ENCODE results near the gene NEDD8. TPM values are rescaled to one million over a fixed set of nuclear protein-coding genes. Genes with fewer than 3 reads are reported as not detected.
"Not testable (repeated sequence)": the region's sequence is repeated elsewhere in the genome, so short reads cannot be mapped to it uniquely, and the experiment has no call there.

The NEDD8 gene
- total RNA-seq, 1 experiment from 2014 or later, result 330 TPM

DNA sequence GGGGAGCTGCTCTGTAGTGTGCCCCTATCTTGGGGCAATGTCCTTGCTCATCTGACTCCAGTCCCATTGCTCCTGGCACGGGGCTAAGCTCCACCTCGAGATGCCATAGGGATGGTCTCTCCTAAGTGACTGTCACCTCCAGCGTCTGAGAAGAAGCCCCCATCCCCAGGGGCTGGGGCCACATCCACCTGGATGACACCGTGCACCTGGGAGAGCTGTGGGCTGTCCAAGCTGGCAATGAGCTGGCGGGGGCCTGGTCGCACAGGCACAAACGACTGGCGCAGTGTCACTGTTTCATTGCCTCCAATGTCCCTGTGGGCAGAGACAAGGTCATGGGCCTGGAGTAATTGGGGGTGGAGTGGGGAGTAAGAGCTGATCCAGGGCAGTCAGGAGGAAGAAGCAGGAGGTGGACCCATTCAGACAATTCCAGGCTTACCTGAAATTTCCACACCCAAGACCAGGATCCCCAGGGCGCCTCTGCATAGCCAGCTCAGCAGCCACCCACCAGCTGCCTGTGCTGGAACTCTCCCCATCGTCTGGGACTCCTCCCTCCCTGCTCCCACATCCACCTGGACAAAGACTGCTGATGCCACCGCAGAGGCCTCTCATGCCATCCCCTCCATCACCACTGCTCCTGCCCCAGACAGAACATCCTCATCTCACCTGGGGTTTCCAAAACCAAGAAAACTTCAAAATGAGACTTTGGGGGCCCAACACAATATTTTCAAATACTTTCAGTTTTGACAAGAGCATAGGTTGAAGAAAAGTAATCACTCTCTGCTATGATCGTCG lies 17.3 kb upstream of the NEDD8 start:
- intact Hi-C loops (cut with micrococcal nuclease), result no loop called here
- DNase-seq (no peak), ATAC-seq (no peak)
- H3K27ac ChIP-seq (ENCODE audit: low read length), result no peak overlapping the region
- H3K4me1 ChIP-seq (ENCODE audit: insufficient read depth, low read length), result 0 out of 2 replicates have a peak, but pooled peaks cover 10% of the 10 kb centered on the region
- H3K36me3 ChIP-seq (ENCODE audit: low read depth, low read length), result no peaks in the 10 kb centered on the region; the same call in 1 of the 2 replicates
- BruUV-seq (replicated peaks), result no TSS peak
- no peak overlapping the region for H3K9ac ChIP-seq (ENCODE audit: low read length)
- H3F3A ChIP-seq (ENCODE audit: low read length, unreplicated experiment), result no peaks in the 10 kb centered on the region
- no peaks in the 10 kb centered on the region for H3K27me3 ChIP-seq (ENCODE audit: low read length)
- H3K9me2 ChIP-seq (replicated peaks; ENCODE audit: low read length), result no peaks in the 10 kb centered on the region
- no peak overlapping the region for H3K4me3 ChIP-seq (ENCODE audit: low read length)
- TF ChIP-seq EZH2 (IDR thresholded peaks at IDR 0.05; ENCODE audit: low read length, unreplicated experiment), result no peak
- no peak overlapping the region for H3K4me2 ChIP-seq (ENCODE audit: low read length)
- no peak overlapping the region for H2AFZ ChIP-seq (ENCODE audit: low read length)
- no peaks in the 10 kb centered on the region for H3K79me2 ChIP-seq (ENCODE audit: low read length)
- no peaks in the 10 kb centered on the region for H3K9me3 ChIP-seq (ENCODE audit: low read length)
- no peaks in the 10 kb centered on the region for H4K20me1 ChIP-seq (ENCODE audit: low read length)
- ChIA-PET POLR2A (ENCODE audit: unreplicated experiment) (no interaction called here), CTCF (no interaction called here)

GRCh38 chr14:24247422-24247821 lies 15.3 kb upstream of the NEDD8 start:
- Histone ChIP-seq H3K27me3 (ENCODE audit: low read length) (no peaks in the 10 kb centered on the region), H3F3A (ENCODE audit: low read length, unreplicated experiment) (no peaks in the 10 kb centered on the region), H3K4me3 (ENCODE audit: low read length) (no peak overlapping the region), H3K27ac (ENCODE audit: low read length) (no peak overlapping the region), H3K9ac (ENCODE audit: low read length) (no peak overlapping the region), H4K20me1 (ENCODE audit: low read length) (no peaks in the 10 kb centered on the region), H3K36me3 (ENCODE audit: low read depth, low read length) (no peaks in the 10 kb centered on the region; the same call in 1 of the 2 replicates), H3K9me3 (ENCODE audit: low read length) (no peaks in the 10 kb centered on the region), H2AFZ (ENCODE audit: low read length) (no peak overlapping the region), H3K79me2 (ENCODE audit: low read length) (no peaks in the 10 kb centered on the region), H3K4me1 (ENCODE audit: insufficient read depth, low read length) (peaks cover 19% of the 10 kb centered on the region), H3K9me2 (replicated peaks; ENCODE audit: low read length) (no peaks in the 10 kb centered on the region), H3K4me2 (ENCODE audit: low read length) (no peak overlapping the region)
- intact Hi-C loops (cut with micrococcal nuclease), result no loop called here
- no peak for DNase-seq
- no TSS peak for BruUV-seq (replicated peaks)
- TF ChIP-seq EZH2 (IDR thresholded peaks at IDR 0.05; ENCODE audit: low read length, unreplicated experiment) (no peak), EZH2phosphoT487 (IDR thresholded peaks at IDR 0.05; ENCODE audit: borderline replicate concordance, low read length) (no peak)
- TF ChIP-seq, protein P1, sequence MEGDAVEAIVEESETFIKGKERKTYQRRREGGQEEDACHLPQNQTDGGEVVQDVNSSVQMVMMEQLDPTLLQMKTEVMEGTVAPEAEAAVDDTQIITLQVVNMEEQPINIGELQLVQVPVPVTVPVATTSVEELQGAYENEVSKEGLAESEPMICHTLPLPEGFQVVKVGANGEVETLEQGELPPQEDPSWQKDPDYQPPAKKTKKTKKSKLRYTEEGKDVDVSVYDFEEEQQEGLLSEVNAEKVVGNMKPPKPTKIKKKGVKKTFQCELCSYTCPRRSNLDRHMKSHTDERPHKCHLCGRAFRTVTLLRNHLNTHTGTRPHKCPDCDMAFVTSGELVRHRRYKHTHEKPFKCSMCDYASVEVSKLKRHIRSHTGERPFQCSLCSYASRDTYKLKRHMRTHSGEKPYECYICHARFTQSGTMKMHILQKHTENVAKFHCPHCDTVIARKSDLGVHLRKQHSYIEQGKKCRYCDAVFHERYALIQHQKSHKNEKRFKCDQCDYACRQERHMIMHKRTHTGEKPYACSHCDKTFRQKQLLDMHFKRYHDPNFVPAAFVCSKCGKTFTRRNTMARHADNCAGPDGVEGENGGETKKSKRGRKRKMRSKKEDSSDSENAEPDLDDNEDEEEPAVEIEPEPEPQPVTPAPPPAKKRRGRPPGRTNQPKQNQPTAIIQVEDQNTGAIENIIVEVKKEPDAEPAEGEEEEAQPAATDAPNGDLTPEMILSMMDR (conservative IDR thresholded peaks at IDR 0.05; ENCODE audit: low read depth, low read length), result no peak
- ChIA-PET CTCF (no interaction called here), POLR2A (ENCODE audit: unreplicated experiment) (no interaction called here)
- ATAC-seq, result no peak

DNA sequence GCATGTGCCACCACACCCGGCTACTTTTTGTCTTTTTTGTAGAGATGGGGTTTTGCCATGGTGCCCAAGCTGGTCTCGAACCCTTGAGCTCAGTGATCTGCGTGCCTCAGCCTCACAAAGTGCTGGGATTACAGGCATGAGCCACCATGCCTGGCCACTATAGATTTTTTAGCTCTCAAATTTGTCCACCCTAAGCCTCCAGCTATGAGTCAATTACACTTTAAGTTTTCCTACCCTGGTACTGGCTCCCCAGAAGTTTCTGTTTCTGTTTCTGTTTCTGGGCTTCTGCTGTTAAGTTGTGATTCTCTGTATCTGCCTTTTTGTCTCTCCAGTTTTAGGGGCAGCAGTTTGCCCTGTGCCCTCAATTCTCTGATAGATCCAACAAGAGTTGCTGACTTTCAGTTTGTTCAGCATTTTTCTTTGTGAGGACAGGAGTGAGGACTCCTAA lies 14.6 kb upstream of the NEDD8 start:
- CTCF ChIA-PET, result interaction anchor here (0.7 kb wide), 1 partner anchor 47 kb away, joined by 5 read pairs; no protein-coding TSS in a partner anchor
- intact Hi-C loops (cut with micrococcal nuclease), result no loop called here
- Histone ChIP-seq H3K27ac (ENCODE audit: low read length) (no peak overlapping the region), H3K27me3 (ENCODE audit: low read length) (no peaks in the 10 kb centered on the region), H3K79me2 (ENCODE audit: low read length) (peaks cover 2% of the 10 kb centered on the region; the same call in 1 of the 2 replicates), H3K9me3 (ENCODE audit: low read length) (no peaks in the 10 kb centered on the region), H2AFZ (ENCODE audit: low read length) (no peak overlapping the region), H3K36me3 (ENCODE audit: low read depth, low read length) (no peaks in the 10 kb centered on the region; the same call in 1 of the 2 replicates), H3K9me2 (replicated peaks; ENCODE audit: low read length) (no peaks in the 10 kb centered on the region), H4K20me1 (ENCODE audit: low read length) (no peaks in the 10 kb centered on the region), H3K4me3 (ENCODE audit: low read length) (no peak overlapping the region), H3K4me1 (ENCODE audit: insufficient read depth, low read length) (peaks cover 13% of the 10 kb centered on the region), H3K9ac (ENCODE audit: low read length) (no peak overlapping the region), H3K4me2 (ENCODE audit: low read length) (no peak overlapping the region), H3F3A (ENCODE audit: low read length, unreplicated experiment) (no peaks in the 10 kb centered on the region)
- BruUV-seq (replicated peaks), result no TSS peak
- ATAC-seq (no peak), DNase-seq (no peak)
- POLR2A ChIA-PET (ENCODE audit: unreplicated experiment), result no interaction called here
- TF ChIP-seq EZH2phosphoT487 (IDR thresholded peaks at IDR 0.05; ENCODE audit: borderline replicate concordance, low read length) (no peak), EZH2 (IDR thresholded peaks at IDR 0.05; ENCODE audit: low read length, unreplicated experiment) (no peak)
- TF ChIP-seq, protein P1 (conservative IDR thresholded peaks at IDR 0.05; ENCODE audit: low read depth, low read length), result no peak

GRCh38 chr14:24245350-24245749 lies 13.2 kb upstream of the NEDD8 start:
- H2AFZ ChIP-seq (ENCODE audit: low read length); H3K4me2 ChIP-seq (ENCODE audit: low read length); H3K27ac ChIP-seq (ENCODE audit: low read length); H3K4me3 ChIP-seq (ENCODE audit: low read length); POLR2A ChIA-PET (ENCODE audit: unreplicated experiment); intact Hi-C loops (cut with micrococcal nuclease); H3K27me3 ChIP-seq (ENCODE audit: low read length); DNase-seq; ATAC-seq; BruUV-seq (replicated peaks); H3F3A ChIP-seq (ENCODE audit: low read length, unreplicated experiment); H4K20me1 ChIP-seq (ENCODE audit: low read length); H3K9me2 ChIP-seq (replicated peaks; ENCODE audit: low read length); H3K9ac ChIP-seq (ENCODE audit: low read length); H3K36me3 ChIP-seq (ENCODE audit: low read depth, low read length); H3K9me3 ChIP-seq (ENCODE audit: low read length): not testable (repeated sequence)
- Histone ChIP-seq H3K79me2 (ENCODE audit: low read length) (peaks cover 17% of the 10 kb centered on the region), H3K4me1 (ENCODE audit: insufficient read depth, low read length) (peaks cover 23% of the 10 kb centered on the region)
- CTCF ChIA-PET, result interaction anchor here (0.7 kb wide), 1 partner anchor 77 kb away, joined by 5 read pairs; no protein-coding TSS in a partner anchor
